ENCODE data around the gene WNT5A.
A peak's percentile ranks its signal among the peaks of the same experiment; 100 is the strongest.

WNT5A gene

GRCh38 chr3:55423782-55424181 lies 63.3 kb downstream of the WNT5A start:
- DNase-seq (ENCODE audit: low read depth): no peak
- no peak overlapping the region for H3K4me3 ChIP-seq (ENCODE audit: low read depth, low read length)
- in situ Hi-C loops (cut with HindIII; ENCODE audit: low sequenced_read_pairs): no loop called here
- no peak for TF ChIP-seq CTCF (IDR thresholded peaks at IDR 0.05; ENCODE audit: low read depth, low read length, missing control alignments)

- no peak for DNase-seq (ENCODE audit: low read depth)
- H3K4me3 ChIP-seq (ENCODE audit: low read depth, low read length): no peak overlapping the region
- no peak for TF ChIP-seq CTCF (IDR thresholded peaks at IDR 0.05; ENCODE audit: low read depth, low read length, missing control alignments)
- in situ Hi-C loops (cut with HindIII; ENCODE audit: low sequenced_read_pairs): no loop called here
These were observed 69.9 kb downstream of the WNT5A start for GRCh38 chr3:55417211-55417610.

- TF ChIP-seq CTCF (IDR thresholded peaks at IDR 0.05; ENCODE audit: low read depth, low read length, missing control alignments): no peak
- H3K4me3 ChIP-seq (ENCODE audit: low read depth, low read length): no peak overlapping the region
- peak; percentile 75 for DNase-seq (ENCODE audit: low read depth)
- in situ Hi-C loops (cut with HindIII; ENCODE audit: low sequenced_read_pairs): no loop called here
These were observed 70.7 kb downstream of the WNT5A start for GRCh38 chr3:55416331-55416821.
